GM19438 (cell line): ENCODE measurements around the gene GAL.

Experiments
- ATAC-seq: cut with Tn5 transposase; IDR thresholded peaks from one replicate; pipeline ENCODE4 v1.9.1; 2021; ENCODE audit warnings: low read depth; ENCODE audit not compliant: unreplicated experiment

Gene GAL

GRCh38 chr11:68678031-68678441 is 6.3 kb upstream of the GAL start:
- no peak for ATAC-seq

DNA sequence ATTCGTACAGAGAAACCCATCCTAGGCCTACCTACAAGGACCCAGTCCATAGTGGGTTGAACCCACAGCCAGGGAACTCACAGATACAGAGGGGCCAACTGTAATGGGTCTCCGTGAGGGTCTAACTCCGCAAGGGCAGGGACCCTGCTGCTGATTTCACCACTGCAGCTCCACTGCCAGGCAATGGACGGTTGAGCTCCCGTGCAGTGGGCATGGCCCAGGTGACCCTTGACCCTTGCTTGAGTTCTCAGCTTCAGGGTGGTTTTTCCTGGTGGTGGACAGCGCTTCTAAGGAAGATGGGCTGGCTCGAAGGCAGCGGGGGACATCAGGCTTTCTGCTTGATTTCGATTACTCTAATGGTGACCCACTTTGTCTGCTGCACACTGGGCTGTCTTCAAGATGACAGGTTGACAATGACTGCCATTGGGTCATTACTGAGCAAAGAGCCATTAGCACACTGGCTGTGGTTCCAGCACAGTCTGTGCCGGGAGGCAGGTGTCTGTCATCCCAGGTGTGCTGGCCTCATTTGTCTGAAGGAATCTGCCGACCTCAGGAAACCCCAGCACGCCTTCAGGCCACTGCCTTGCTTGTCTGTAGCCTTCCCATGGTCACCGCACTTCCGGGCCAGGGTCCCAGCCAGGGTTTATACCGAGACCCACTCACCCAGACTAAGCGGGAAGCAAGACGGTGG is 3.7 kb upstream of the GAL start:
- ATAC-seq = no peak

DNA sequence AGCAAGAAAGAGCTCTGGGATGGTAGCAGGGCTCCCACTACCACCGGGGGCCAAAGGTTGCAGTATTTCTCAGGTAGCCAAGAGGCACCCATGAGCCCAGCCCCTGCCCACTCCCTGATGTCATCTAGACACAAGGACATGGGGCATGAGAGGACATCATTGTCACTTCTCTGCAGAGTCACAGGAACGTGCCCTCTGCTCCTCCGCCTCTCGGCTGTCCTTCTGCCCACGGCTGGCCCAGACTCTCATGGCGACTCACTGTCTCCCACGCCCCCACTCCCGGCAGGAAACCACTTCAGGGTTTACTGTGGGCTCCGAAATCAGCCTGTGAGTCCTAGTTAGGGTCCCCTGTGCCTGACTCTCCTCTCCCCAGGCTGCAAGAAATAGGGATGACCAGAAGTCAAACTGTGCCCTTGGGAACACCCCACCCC is 1.8 kb upstream of the GAL start:
- ATAC-seq = no peak

DNA sequence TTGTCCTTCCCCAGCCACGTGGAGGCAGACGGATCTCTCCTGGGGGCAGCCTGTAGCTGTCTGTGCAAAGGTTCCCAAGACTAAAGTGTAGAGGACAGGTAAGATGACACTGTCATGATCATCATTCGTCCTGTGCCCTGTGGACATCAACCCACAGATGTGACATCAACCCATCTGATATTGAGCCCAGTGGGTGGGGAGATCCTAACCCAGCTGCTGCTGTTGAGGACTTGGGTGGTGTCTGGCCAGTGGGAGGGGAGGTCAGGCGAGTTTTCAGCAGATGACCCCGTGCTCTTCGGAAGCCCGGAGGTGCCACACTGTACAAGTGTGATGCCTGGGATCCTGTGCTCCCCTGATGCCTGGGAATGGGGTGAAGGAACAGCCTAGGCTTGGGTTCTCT is 1.2 kb upstream of the GAL start:
- no peak for ATAC-seq

GRCh38 chr11:68683536-68684384 is 584 bp upstream of the GAL start:
- no peak for ATAC-seq

- ATAC-seq = no peak
Measured at GRCh38 chr11:68685656-68686380, 1.5 kb downstream of the GAL start.

DNA sequence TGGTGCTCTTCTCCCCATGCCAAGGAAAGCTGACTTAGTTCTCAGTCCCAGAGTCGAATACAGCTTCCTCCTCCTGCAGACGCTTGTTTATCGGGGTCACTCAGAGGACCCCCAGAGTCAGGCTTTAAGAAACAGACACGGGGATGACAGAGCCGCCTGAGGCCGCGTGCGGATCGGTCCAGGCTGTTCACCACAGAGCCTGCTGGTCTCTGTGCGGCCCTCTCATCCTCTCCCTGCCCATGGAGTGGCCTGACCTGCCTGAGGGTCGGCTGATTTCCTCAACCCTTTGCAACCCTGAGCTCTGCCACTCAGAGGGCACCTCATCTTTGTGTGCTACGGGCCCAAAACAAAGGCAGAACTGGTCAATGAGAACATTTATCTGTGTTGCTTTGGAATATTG is 2.1 kb downstream of the GAL start:
- ATAC-seq = no peak

GRCh38 chr11:68687311-68687710 is 3.0 kb downstream of the GAL start:
- ATAC-seq = no peak

DNA sequence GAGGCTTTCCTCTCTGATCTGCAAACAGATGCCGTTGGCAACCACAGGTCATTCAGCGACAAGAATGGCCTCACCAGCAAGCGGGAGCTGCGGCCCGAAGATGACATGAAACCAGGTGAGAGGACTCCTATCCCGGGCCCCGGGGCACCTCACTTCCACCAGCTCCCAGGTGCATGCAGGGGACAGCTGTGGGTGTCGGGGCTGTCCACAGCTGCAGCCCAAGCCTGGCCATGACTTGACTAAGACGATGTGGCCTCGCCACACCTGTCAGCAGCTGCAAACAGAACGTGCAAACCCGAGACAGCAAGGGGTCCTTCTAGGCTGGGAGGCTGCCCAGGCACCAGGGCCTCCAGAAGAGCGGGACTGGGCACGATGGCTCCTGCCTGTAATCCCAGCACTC is 3.6 kb downstream of the GAL start:
- ATAC-seq = no peak

GRCh38 chr11:68688881-68689280 is 4.5 kb downstream of the GAL start:
- ATAC-seq = no peak

DNA sequence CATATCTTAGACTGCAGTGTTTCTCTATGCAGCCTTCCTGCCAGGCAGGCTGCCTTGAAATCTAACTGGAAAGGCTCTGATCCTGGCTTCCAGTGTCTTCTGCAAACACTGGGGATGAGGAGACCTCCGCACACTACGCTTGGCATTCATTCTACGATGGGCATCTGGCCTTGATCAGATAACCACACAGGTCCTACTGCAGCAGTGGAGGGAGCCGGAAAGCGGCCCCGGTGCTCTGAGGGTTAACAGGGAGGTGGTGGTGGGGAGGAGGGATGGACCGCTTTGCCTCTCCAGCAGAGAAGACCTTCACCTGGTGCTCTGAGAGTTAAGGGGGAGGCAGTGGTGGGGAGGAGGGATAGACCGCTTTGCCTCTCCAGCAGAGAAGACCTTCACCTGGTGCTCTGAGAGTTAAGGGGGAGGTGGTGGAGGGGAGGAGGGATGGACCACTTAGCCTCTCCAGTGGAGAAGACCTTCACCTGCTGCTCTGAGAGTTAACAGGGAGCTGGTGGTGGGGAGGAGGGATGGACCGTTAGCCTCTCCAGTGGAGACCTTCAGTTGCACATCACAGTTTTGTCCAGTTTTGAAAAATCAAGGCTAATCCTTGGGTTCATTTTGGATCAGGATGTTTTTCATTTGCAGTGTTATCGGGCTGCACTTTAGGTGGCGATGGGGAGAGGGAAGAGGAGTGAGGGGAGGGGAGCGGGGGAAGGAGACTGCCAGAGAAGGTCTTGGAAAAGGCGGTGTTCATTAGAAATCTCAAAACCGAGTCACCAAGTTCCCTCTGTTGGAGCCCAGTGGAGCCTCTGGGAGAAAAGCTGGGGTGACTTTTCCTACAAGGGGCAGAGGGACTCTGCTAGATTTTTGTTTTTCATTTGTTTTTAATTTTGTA is 5.6 kb downstream of the GAL start:
- no peak for ATAC-seq

DNA sequence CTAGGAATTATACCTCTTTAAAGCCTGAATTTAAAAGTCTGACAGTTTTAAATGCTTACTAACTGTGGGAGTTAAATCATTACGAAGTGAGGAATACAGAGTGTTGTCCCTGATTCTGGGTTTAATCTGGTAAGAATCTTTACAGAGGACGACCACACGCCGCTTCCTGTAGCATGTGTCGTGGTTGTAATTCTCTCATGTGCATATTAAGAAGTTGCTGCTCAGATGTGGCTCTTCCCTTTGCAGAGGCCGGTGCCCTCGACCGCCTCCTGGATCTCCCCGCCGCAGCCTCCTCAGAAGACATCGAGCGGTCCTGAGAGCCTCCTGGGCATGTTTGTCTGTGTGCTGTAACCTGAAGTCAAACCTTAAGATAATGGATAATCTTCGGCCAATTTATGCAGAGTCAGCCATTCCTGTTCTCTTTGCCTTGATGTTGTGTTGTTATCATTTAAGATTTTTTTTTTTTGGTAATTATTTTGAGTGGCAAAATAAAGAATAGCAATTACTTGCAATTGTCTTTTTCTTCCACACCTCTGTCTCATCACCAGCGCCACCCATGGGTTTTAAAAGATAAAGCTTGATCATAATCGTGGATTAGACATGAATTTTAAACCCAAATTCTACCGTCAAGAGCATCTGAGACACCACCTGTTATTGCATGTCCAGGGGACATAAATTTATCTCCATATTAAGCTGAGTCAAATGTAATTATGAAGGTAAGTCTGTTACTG is 6.5 kb downstream of the GAL start:
- no peak for ATAC-seq

- ATAC-seq = no peak
Measured at GRCh38 chr11:68691402-68691784, 7.0 kb downstream of the GAL start.

DNA sequence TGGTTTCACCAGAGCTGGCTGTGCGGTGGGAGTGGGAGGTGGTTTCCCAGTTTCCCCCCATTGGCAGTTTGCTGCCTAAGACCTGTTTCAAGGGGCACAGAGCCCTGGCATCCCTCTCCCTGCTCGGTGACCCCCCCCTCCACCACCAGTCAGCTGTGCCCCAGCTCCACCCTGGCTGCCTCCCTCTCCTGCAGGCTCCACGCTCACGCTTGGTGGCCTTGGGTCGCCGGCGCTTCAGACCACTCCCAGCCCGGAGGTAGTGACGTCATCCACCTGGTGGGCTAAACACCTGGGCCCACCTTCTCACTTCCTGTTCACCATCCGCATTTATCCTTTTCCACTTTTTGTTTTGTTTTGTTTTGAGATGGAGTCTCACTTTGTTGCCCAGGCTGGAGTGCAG is 7.8 kb downstream of the GAL start:
- no peak for ATAC-seq

- ATAC-seq = no peak
Measured at GRCh38 chr11:68692871-68693483, 8.6 kb downstream of the GAL start.

DNA sequence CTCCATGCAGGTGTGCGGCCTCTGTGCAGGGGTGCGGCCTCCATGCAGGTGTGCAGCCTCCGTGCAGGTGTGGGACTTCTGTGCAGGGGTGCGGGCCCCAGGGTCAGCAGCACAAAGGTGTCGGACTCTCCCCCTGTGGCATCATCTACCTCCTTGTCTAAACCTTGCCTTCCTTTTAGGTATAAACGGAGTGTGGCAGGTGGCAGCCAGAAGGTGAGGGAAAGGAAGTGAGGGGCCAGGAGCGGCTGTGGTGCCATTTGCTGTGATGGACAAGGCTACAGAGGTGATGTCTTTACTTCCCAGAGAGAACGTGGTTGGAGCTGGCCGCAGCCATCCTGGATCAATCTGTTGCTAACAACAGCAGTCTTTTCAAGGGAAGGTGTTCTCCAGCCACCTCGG is 9.1 kb downstream of the GAL start:
- no peak for ATAC-seq

GRCh38 chr11:68694431-68695297 is 10.3 kb downstream of the GAL start:
- no peak for ATAC-seq

DNA sequence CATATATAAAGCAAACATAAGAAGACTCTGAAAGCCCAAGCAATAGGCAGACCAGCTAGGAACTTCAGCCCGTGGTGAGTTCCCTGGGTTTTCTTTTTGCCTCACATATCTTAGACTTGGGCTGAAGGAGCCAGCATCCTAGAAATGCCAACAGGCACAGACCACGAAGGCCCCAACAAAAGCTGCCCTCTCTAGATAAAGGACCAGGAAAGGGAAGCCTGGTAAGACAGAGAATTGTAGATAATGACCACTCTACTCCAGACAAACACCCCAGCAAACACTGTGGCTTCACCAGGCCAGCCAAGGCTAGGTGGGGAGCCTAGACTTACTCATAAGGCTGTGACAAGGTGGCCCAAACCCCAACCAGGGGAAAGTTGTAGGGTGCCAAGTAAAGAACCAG is 11.2 kb downstream of the GAL start:
- no peak for ATAC-seq
